ENCODE data around the gene YPEL5.
A peak's percentile ranks its signal among the peaks of the same experiment; 100 is the strongest.
"Not testable (repeated sequence)": the region's sequence is repeated elsewhere in the genome, so short reads cannot be mapped to it uniquely, and the experiment has no call there.

Gene YPEL5

GRCh38 chr2:30146337-30147195, at the start of gene YPEL5:
Gene YPEL5, plus strand, starts transcription at chr2:30147007. Its CDS starts 9,645 bp downstream, at chr2:30156652.
- DNase-seq: peak; percentile 100

- no peak for DNase-seq
Observed at GRCh38 chr2:30098266-30099005, 48.4 kb upstream of the YPEL5 start.

- DNase-seq: not testable (repeated sequence)
Observed at GRCh38 chr2:30099366-30099765, 47.4 kb upstream of the YPEL5 start.

GRCh38 chr2:30100691-30101090, 46.1 kb upstream of the YPEL5 start:
- not testable (repeated sequence) for DNase-seq

GRCh38 chr2:30104307-30104706, 42.5 kb upstream of the YPEL5 start:
- no peak for DNase-seq

GRCh38 chr2:30105556-30105955, 41.3 kb upstream of the YPEL5 start:
- no peak for DNase-seq

GRCh38 chr2:30106543-30106942, 40.3 kb upstream of the YPEL5 start:
- DNase-seq: no peak

GRCh38 chr2:30108192-30108591, 38.6 kb upstream of the YPEL5 start:
- DNase-seq: no peak

GRCh38 chr2:30108851-30109250, 38.0 kb upstream of the YPEL5 start:
- no peak for DNase-seq

GRCh38 chr2:30109856-30110255, 37.0 kb upstream of the YPEL5 start:
- no peak for DNase-seq

GRCh38 chr2:30110773-30111172, 36.0 kb upstream of the YPEL5 start:
- DNase-seq: no peak

GRCh38 chr2:30111186-30111585, 35.6 kb upstream of the YPEL5 start:
- not testable (repeated sequence) for DNase-seq

- DNase-seq: no peak
Observed at GRCh38 chr2:30112561-30112960, 34.2 kb upstream of the YPEL5 start.

GRCh38 chr2:30113617-30114293, 33.1 kb upstream of the YPEL5 start:
- no peak for DNase-seq

- peak; percentile 77 for DNase-seq
Observed at GRCh38 chr2:30115141-30115980, 31.4 kb upstream of the YPEL5 start.

- DNase-seq: no peak
Observed at GRCh38 chr2:30115981-30116285, 30.9 kb upstream of the YPEL5 start.

GRCh38 chr2:30122362-30122761, 24.4 kb upstream of the YPEL5 start:
- no peak for DNase-seq

- DNase-seq: no peak
Observed at GRCh38 chr2:30127016-30127893, 19.6 kb upstream of the YPEL5 start.

GRCh38 chr2:30134582-30134981, 12.2 kb upstream of the YPEL5 start:
- no peak for DNase-seq

GRCh38 chr2:30135541-30135940, 11.3 kb upstream of the YPEL5 start:
- no peak for DNase-seq

- no peak for DNase-seq
Observed at GRCh38 chr2:30136764-30137444, 9.9 kb upstream of the YPEL5 start.
